HCT116 (cell line): ENCODE measurements around the gene FEV. TPM values are rescaled to one million over a fixed set of nuclear protein-coding genes. Genes with fewer than 3 reads are reported as not detected.

Experiments used
- ATAC-seq: fragments of 200-7000 bp; cut with Tn5 transposase; 2 replicates; pipeline ENCODE4 v1.9.1; 2020; ENCODE audit warnings: mild to moderate bottlenecking, moderate library complexity
- BruUV-seq: library from RNA; stranded (reverse); fragments of 400-500 nt; replicated peaks from 2 replicates; lab custom pipeline; 2021; lab: Mats Ljungman, UMichigan
- CTCF ChIA-PET: fragments of 300-600 bp; sonication (Branson Sonifier 250); formaldehyde crosslinking; loops from one replicate; lab custom pipeline; 2021; ENCODE audit warnings: antibody characterized with exemption; lab: Charles Lee
- POLR2A ChIA-PET: fragments of 300-600, 350-600 bp; sonication (Branson Sonifier 250); formaldehyde crosslinking; loops from one replicate; lab custom pipeline; 2021; ENCODE audit warnings: antibody characterized with exemption; lab: Charles Lee
- RAD21 ChIA-PET, 2 experiments: fragments of 300-600 bp; sonication (Branson Sonifier 250); formaldehyde crosslinking; loops; one replicate each; lab custom pipeline; 2023; ENCODE audit warnings: low total read pairs in 2 of 2; ENCODE audit not compliant: uncharacterized antibody in 2 of 2, unreplicated experiment in 2 of 2, low non-redundant PET in 1 of 2; lab: Charles Lee
- DNase-seq: peaks from one replicate; pipeline ENCODE4 v3.0.0-alpha.2; 2010; ENCODE audit warnings: low read depth, low spot score
- H2AFZ ChIP-seq: fragments of 200-600 bp; shearing (Covaris generic), sonication (generic); 2 replicates; pipeline ENCODE4 v1.6.1; 2017; ENCODE audit warnings: low read depth, mixed run types, mixed read lengths, antibody characterized with exemption, low read length; ENCODE audit not compliant: poor library complexity, severe bottlenecking
- H3K27ac ChIP-seq: 2 replicates; pipeline ENCODE4 v1.5.1; 2012; ENCODE audit warnings: low read depth, low read length
- H3K27me3 ChIP-seq: fragments of 200-600 bp; sonication (generic); 2 replicates; pipeline ENCODE4 v1.6.1; 2016; ENCODE audit warnings: mixed run types, low read length, mixed read lengths; ENCODE audit not compliant: insufficient read depth
- H3K36me3 ChIP-seq, 2 experiments: fragments of 200-500 bp in 1 of 2; fragments of 200-600 bp in 1 of 2; sonication (Bioruptor generic) in 1 of 2; sonication (generic) in 1 of 2; 2 replicates each; pipeline versions ENCODE4 v1.5.1 to v1.6.1; 2014 to 2016; ENCODE audit warnings: low read length in 2 of 2, inconsistent platforms in 1 of 2, mixed read lengths in 1 of 2, mixed run types in 1 of 2; ENCODE audit not compliant: insufficient read depth in 2 of 2, control insufficient read depth in 1 of 2
- H3K4me1 ChIP-seq, 2 experiments: fragments of 200-600 bp in 1 of 2; sonication (generic) in 1 of 2; 2 replicates each; pipeline versions ENCODE4 v1.5.1 to v1.6.1; 2012 to 2017; ENCODE audit warnings: low read length in 2 of 2, inconsistent platforms in 1 of 2, mild to moderate bottlenecking in 1 of 2, mixed read lengths in 1 of 2, mixed run types in 1 of 2, moderate library complexity in 1 of 2; ENCODE audit not compliant: insufficient read depth in 2 of 2, control insufficient read depth in 1 of 2
- H3K4me2 ChIP-seq: fragments of 200-600 bp; sonication (generic); 2 replicates; pipeline ENCODE4 v1.6.1; 2017; ENCODE audit warnings: mixed run types, low read length, mixed read lengths
- H3K4me3 ChIP-seq, 2 experiments: fragments of 200-600 bp in 1 of 2; sonication (generic) in 1 of 2; replicated peaks in 1 of 2; 2 replicates each; pipeline ENCODE4 v1.5.1; 2011 to 2016; ENCODE audit warnings: low read length in 2 of 2, control low read depth in 1 of 2, low read depth in 1 of 2, mild to moderate bottlenecking in 1 of 2, mixed read lengths in 1 of 2, mixed run types in 1 of 2
- H3K79me2 ChIP-seq: fragments of 200-600 bp; sonication (generic); 2 replicates; pipeline ENCODE4 v1.6.1; 2017; ENCODE audit warnings: mild to moderate bottlenecking, mixed run types, low read length, moderate library complexity, mixed read lengths; ENCODE audit not compliant: insufficient read depth
- H3K9ac ChIP-seq: fragments of 200-600 bp; sonication (generic); 2 replicates; pipeline ENCODE4 v1.6.1; 2016; ENCODE audit warnings: low read length, mixed read lengths
- H3K9me2 ChIP-seq: fragments of 200-600 bp; sonication (generic), shearing (Covaris generic); 2 replicates; pipeline ENCODE4 v1.6.1; 2017; ENCODE audit warnings: mixed run types, mild to moderate bottlenecking, moderate library complexity; ENCODE audit not compliant: insufficient read depth
- H3K9me3 ChIP-seq, 2 experiments: fragments of 200-500 bp in 1 of 2; fragments of 200-600 bp in 1 of 2; sonication (Bioruptor generic) in 1 of 2; sonication (generic) in 1 of 2; 2 replicates each; pipeline ENCODE4 v1.6.1; 2014 to 2017; ENCODE audit warnings: low read length in 2 of 2, mixed read lengths in 2 of 2, inconsistent platforms in 1 of 2, low read depth in 1 of 2, mild to moderate bottlenecking in 1 of 2, mixed run types in 1 of 2, moderate library complexity in 1 of 2; ENCODE audit not compliant: control insufficient read depth in 1 of 2, insufficient read depth in 1 of 2
- H4K20me1 ChIP-seq: fragments of 200-600 bp; sonication (generic), shearing (Covaris generic); 2 replicates; pipeline ENCODE4 v1.6.1; 2017; ENCODE audit warnings: mixed run types, mild to moderate bottlenecking, moderate library complexity; ENCODE audit not compliant: insufficient read depth
- CBX3 ChIP-seq: IDR thresholded peaks from 2 replicates; pipeline ENCODE4 v1.6.1; 2012; ENCODE audit warnings: low read depth
- CEBPB ChIP-seq: IDR thresholded peaks from 2 replicates; pipeline ENCODE4 v1.6.1; 2012; ENCODE audit warnings: low read depth
- CTCF ChIP-seq, 3 experiments: fragments of 200-600 bp in 1 of 3; sonication (generic) in 1 of 3; IDR thresholded peaks in 2 of 3; conservative IDR thresholded peaks in 1 of 3; 2 replicates each; pipeline ENCODE4 v1.5.1; 2012 to 2017; ENCODE audit warnings: low read depth in 2 of 3, low read length in 2 of 3, antibody characterized with exemption in 1 of 3, borderline replicate concordance in 1 of 3, control low read depth in 1 of 3, mild to moderate bottlenecking in 1 of 3, mixed read lengths in 1 of 3, mixed run types in 1 of 3, moderate library complexity in 1 of 3; ENCODE audit not compliant: insufficient read depth in 1 of 3
- ELF1 ChIP-seq: IDR thresholded peaks from 2 replicates; pipeline ENCODE4 v1.6.1; 2012; ENCODE audit warnings: low read depth, borderline replicate concordance
- EZH2 ChIP-seq: fragments of 200-600 bp; sonication (generic); IDR thresholded peaks from 2 replicates; pipeline ENCODE4 v1.6.1; 2017; ENCODE audit warnings: antibody characterized with exemption, mixed run types
- MAX ChIP-seq: IDR thresholded peaks from 2 replicates; pipeline ENCODE4 v1.6.1; 2012
- POLR2AphosphoS5 ChIP-seq: IDR thresholded peaks from 2 replicates; pipeline ENCODE4 v1.6.1; 2011; ENCODE audit warnings: mild to moderate bottlenecking, low read depth, low read length, moderate library complexity
- RAD21 ChIP-seq: IDR thresholded peaks from 2 replicates; pipeline ENCODE4 v1.6.1; 2012; ENCODE audit warnings: low read depth, mild to moderate bottlenecking
- TCF7L2 ChIP-seq: IDR thresholded peaks from 2 replicates; pipeline ENCODE4 v1.7.0; 2011; ENCODE audit warnings: borderline replicate concordance, inconsistent platforms; ENCODE audit not compliant: insufficient read depth, insufficient read length; ENCODE audit errors: extremely low read depth
- YY1 ChIP-seq: IDR thresholded peaks from 2 replicates; pipeline ENCODE4 v1.6.1; 2011; ENCODE audit warnings: low read length, low read depth, moderate library complexity, mild to moderate bottlenecking; ENCODE audit not compliant: insufficient replicate concordance; ENCODE audit errors: extremely low read depth
- ZFX ChIP-seq: fragments of 450-650 bp; IDR thresholded peaks from 2 replicates; pipeline ENCODE4 v1.6.1; 2017
- ZNF274 ChIP-seq: fragments of 200-500 bp; sonication (Bioruptor generic); IDR thresholded peaks from 2 replicates; pipeline ENCODE4 v1.6.1; 2014; ENCODE audit warnings: mild to moderate bottlenecking, low read depth, low read length, inconsistent platforms
- intact Hi-C: fragments of 100-400 bp; cut with micrococcal nuclease; formaldehyde crosslinking; loops from 2 replicates; pipeline ENCODE4 v1.10.0; 2022
- total RNA-seq: library from RNA; stranded (reverse); gene quantifications from one replicate; pipeline ENCODE4 v1.2.1, GENCODE V29; 2021; ENCODE audit not compliant: unreplicated experiment

Gene FEV
- total RNA-seq, 1 experiment from 2014 or later = not detected

DNA sequence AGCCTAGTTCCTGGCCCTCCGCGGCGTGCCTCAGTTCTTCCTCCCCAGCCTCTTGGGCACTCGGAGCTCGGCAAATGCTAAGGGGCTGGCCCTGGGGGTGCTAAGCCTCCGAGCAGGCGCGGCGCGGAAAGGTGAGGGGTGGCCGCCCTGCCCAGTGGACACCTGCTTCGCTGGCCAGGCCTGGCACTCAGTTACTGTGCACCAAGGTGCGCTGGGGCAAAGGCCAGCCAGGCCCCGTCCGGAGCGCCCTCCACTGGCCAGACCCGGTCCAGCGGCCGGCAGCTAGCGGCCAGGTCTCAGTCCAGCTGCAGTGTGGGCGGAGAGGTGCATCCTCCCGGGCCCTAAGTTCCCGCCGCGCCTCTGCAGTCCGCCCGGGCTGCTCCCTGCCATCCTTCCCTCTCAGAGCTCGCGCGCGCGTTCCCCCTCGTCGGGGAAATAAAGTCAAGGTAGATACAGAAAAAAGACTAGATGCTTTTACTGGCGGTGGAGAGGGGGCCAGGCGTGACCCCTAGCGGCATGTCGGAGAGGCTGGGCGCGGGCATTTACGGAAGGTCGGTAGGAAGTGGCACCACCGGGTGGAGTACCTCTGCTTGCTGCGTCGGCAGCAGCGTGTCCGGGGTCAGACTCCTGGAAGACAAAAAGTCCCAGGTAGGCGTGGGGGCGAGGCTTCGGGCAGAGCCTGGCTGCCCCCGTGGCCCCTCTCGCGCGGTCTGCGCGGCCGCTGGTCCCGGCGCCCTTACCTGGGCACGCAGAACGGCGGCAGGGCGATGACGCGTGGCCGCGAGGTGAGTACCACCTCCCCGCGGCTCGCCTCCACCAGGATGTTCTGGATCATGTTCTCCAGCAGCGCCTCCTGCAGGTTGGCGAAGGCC, 17.6 kb upstream of the FEV start:
- peak overlapping the region; percentile 56 to 68 for H3K4me3 ChIP-seq
- peak overlapping the region; percentile 51 for H3K27ac ChIP-seq
- peak overlapping the region; percentile 86 for H2AFZ ChIP-seq
- CTCF ChIA-PET = interaction anchor here (0.7 to 3.5 kb wide), 30 partner anchors 8 to 505 kb away, joined by 3 to 42 read pairs (median 4); partner anchors contain the start of genes CDK5R2, CNPPD1, GMPPA and NHEJ1
- H3K9me2 ChIP-seq = no peaks in the 10 kb centered on the region
- DNase-seq = peak; percentile 60
- intact Hi-C loops = loop anchor here (1.0 to 2.0 kb wide), 2 partner anchors 126 to 149 kb away; no protein-coding TSS in a partner anchor
- TSS peak; percentile 40 for BruUV-seq
- H3K9me3 ChIP-seq = no peaks in the 10 kb centered on the region
- peak overlapping the region; percentile 64 for H3K9ac ChIP-seq
- H4K20me1 ChIP-seq = no peaks in the 10 kb centered on the region
- POLR2A ChIA-PET = interaction anchor here (0.7 to 1.6 kb wide), 7 partner anchors 8 to 157 kb away, joined by 3 to 9 read pairs (median 4); no protein-coding TSS in a partner anchor
- RAD21 ChIA-PET = interaction anchor here in 1 of 2 experiments (0.8 to 1.5 kb wide), 2 partner anchors 8 to 23 kb away, joined by 3 to 5 read pairs; no protein-coding TSS in a partner anchor
- peaks cover 9 to 35% of the 10 kb centered on the region in 2 experiments; a peak in 3 of 4 replicates for H3K4me1 ChIP-seq
- TF ChIP-seq CBX3 (no peak), POLR2AphosphoS5 (peak; percentile 63), ZFX (peak; percentile 51), CEBPB (no peak), ZNF274 (no peak), CTCF (IDR thresholded peaks at IDR 0.05 in 2 of 3, conservative IDR thresholded peaks at IDR 0.05 in 1 of 3; ENCODE audit: borderline replicate concordance in 1 of 3, insufficient read depth in 1 of 3, low read depth in 2 of 3, low read length in 2 of 3) (peak in 2 of 3 experiments; percentile 67 to 71; a peak in 4 of 6 replicates), MAX (no peak), RAD21 (no peak), ELF1 (no peak), YY1 (peak; percentile 45), TCF7L2 (no peak), EZH2 (no peak)
- H3K27me3 ChIP-seq = no peaks in the 10 kb centered on the region
- no peaks in the 10 kb centered on the region for H3K36me3 ChIP-seq
- ATAC-seq = peak; percentile 83
- H3K4me2 ChIP-seq = peak overlapping the region; percentile 96
- H3K79me2 ChIP-seq = no peaks in the 10 kb centered on the region
